ENCODE measurements around the gene ARHGAP26.

Gene ARHGAP26

DNA sequence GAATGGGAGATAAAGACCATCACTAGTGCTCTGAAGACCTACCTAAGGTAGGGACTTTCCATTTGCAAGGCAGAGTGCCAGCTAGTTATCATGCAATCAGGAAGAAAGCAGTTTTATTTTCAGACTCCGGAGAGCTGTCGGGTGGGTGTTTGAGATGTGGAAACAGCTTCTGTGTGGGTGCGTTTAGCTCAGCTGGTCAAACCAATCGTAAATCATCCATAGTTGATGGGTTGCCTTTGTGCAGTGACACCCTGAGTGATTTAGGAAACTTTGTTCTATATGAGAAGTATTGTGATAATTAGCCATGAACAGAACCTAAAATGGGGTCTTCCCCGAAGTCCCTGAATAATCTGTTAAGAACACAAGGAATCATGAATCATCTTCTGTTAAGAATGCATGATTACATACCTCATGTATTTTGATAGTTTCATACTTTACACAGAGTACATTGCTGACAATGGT lies 284.3 kb downstream of the ARHGAP26 start:
- peak; percentile 12 for DNase-seq

- no peak for DNase-seq
Observed at GRCh38 chr5:143055596-143056338, 285.6 kb downstream of the ARHGAP26 start.

DNA sequence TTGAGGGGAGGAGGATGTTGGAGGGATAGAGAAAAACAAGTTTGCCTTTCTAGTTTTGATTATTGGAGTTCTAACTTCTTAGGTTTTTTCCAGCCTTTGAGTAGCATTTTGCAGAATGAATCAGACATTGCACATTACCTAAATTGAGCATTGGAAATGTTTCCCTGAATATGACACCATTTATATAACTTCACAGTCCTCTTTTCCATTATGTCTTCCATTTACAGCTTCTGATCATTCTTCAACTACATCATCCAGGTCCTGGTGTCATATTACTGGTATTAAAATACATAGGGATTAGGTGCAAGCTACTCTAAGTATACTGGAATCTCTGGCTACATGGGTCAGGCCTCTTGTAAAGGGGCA lies 286.1 kb downstream of the ARHGAP26 start:
- no peak for DNase-seq

- DNase-seq: no peak
Observed at GRCh38 chr5:143056792-143057579, 286.8 kb downstream of the ARHGAP26 start.

DNA sequence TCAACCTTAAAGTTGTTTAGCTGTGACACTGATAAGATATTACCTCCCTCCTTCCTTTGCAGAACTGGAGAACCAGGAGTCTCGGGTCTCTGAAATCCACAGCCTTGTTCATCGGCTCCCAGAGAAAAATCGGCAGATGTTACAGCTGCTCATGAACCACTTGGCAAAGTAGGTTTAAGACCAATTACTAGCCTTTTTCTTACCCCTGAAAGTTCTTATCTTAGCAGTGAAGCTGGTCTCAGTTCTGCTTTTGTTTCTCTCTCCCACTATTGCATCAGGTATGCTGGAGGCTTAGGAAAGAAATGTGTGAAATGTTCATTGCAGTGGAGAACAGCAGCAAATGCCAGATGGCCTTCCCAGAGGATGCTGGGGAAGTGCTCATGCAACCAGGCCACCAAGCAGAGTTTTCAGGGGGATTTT lies 287.4 kb downstream of the ARHGAP26 start:
- no peak for DNase-seq

- DNase-seq: no peak
Observed at GRCh38 chr5:143059355-143059754, 289.2 kb downstream of the ARHGAP26 start.

DNA sequence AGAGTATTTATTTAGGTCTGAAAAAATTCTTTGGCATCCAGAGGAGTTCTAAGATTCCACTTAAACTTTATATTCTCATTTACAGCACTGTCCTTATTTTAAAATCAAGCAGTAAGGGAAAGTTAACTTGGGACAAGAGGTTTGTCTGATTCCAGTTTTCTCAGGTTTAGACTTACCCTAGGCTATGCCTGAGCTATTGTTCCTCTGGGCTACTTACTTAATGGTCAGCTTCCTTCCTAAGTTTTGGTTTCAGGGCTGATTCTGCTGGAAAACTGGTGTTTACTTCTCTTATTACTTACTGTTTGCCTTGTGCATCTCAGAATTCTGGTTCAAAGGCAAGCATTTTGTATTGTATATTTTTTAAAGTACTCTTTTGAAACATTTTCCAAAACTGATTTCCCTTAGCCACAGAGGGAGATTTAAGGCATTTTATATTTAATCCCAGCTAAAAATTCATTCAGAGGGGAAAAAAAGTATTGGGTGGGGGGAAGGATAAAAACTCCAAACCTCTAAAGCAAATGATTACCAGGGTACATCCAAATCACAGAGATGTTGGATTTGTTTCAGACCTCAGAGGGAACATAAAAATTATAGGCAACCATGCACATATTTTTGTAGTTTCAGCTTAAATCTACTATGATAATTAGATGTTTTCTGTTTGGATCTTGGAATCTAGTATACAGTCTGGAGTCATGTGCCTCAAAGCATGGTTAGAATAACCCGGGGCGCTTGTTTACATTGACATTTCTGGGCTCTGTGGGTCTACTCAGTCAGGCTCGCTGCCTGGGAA lies 290.0 kb downstream of the ARHGAP26 start:
- no peak for DNase-seq

DNA sequence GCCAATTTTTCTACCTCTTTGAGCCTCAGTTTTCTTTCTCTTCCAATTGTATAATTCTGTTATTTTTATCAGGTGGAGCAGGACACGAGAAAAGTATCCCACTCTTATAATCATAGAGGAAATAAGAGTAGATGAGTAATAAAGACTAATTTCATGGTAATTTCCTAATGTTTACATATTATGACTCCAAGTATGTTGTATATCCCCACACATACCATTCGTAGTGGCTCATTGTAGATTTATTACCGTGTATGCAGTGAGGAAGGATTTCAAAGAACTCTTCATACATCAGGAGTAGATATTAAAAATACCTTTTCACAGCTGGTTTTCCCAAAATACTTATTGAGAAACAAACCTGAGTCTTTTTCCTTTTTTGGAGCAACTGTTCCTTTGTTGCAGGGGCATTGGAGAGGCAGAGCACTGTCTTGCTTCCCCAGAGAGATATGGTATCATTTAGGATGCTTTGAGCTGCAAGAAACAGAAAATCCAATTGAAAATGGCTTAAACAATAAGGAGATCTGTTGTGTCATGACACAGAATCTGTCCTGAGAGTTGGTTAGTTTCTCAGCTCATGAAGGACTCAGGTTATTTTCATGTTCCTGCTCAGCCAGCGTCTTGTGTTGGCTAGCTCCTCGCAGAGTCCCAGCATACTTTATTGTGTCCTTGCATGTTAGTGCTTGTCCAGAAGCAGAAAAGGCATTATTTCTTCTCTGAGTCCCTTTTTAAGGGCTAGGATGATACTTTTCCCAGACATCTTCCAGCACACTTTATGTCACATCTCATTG lies 291.2 kb downstream of the ARHGAP26 start:
- DNase-seq: no peak

DNA sequence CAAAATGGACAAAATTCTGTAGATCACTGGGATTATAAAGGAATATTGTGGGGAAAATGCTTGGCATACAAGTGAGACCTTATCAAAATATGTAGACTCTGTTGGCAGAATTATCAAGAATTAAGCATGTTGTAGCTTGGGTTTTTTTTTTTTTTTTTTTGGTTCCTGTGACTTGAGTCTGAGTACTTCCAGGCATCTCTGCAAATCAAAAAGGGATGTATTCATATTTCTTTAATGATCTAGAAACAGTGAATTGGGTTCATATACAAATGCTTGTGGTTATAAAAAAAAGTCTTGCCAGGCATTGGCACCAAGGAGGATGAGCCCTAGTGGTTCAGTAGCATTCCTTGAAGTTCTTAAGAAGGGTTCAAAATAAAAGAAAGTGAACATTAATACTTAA lies 292.2 kb downstream of the ARHGAP26 start:
- no peak for DNase-seq

GRCh38 chr5:143063175-143063970 lies 293.2 kb downstream of the ARHGAP26 start:
- no peak for DNase-seq

GRCh38 chr5:143064218-143064641 lies 294.1 kb downstream of the ARHGAP26 start:
- no peak for DNase-seq

GRCh38 chr5:143064676-143065075 lies 294.5 kb downstream of the ARHGAP26 start:
- no peak for DNase-seq

DNA sequence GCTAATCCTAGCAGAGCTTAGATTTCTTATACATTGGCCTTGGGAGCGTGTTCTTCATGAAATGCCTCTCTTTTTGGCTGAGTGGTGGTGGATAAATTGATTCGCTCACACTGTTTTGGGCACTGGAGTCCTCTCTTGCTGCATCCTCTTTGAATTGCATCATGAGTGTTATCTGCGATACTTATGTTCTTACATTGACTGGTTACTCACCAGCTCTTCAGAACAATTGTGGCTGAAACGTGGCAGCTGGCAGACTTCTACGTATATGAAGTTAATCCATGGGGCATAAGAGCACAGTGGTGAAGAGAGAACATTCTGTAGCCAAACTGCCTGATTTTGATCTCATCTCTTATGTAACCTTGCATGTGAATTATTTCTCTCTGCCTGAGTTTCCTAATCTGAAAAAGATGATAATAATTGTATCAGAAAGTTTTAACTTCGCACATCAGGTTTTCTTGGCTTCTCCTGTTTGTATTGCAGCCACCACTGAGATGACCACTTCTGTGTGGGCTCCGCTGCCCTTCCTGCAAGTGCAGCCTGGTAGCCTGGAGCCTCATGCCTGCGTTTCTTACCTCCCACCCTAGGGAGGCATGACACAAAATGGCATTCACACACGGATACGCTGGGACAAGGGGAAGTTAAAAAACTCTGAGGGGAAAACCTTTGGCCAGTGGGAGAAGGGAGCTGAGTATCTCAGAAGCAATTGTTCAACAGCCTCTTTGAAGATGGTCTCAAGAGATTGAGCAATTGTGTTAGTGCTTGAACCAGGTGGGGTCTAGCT lies 295.2 kb downstream of the ARHGAP26 start:
- no peak for DNase-seq

GRCh38 chr5:143065996-143066522 lies 295.9 kb downstream of the ARHGAP26 start:
- no peak for DNase-seq

GRCh38 chr5:143066556-143067281 lies 296.5 kb downstream of the ARHGAP26 start:
- DNase-seq: peak; percentile 18

GRCh38 chr5:143068712-143069111 lies 298.5 kb downstream of the ARHGAP26 start:
- no peak for DNase-seq

- no peak for DNase-seq
Observed at GRCh38 chr5:143071927-143072326, 301.8 kb downstream of the ARHGAP26 start.

DNA sequence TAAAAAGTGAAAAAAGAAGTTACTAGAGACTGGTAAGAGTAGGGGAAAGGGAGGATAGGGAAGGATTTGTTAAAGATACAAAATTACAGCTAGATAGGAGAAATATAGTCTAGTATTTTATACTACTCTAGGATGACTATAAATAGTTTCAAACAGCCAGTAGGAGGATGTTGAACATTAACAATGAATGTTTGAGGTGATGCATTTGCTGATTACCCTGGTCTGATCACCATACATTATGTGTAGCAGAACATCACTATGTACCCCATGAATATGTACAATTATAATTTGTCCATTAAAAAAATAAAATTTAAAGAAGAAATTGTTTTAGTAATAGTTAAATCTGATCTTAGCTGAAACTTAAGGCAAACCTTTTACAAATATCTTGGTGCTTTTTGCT lies 302.6 kb downstream of the ARHGAP26 start:
- DNase-seq: no peak

DNA sequence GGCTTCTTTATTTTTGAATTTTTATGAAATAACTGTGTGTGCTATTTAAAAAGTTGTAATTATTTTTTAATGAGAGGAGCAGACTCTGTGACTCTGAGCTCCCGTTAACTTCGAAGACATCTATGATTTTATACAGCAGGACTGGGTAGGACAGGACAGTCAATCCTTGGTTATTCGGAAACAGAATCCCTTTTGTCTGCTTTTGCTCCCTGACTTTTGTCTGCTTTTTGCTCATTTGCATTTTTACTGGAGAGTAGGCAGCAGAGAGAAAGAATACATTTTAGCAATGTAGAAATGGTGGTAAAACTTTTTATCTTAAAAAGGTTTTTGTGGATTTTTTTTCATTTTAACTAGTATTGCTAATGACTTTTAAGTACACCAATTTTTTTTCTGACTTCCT lies 303.6 kb downstream of the ARHGAP26 start:
- no peak for DNase-seq

Measured in CD4-positive, alpha-beta T cell treated with Interleukin-17A for 4 hours (primary cell).